ENCODE measurements around the gene GPR137B.

GRCh38 chr1:236165238-236165981, 23.1 kb downstream of the GPR137B start:
- TF ChIP-seq SUZ12 (IDR thresholded peaks at IDR 0.05; ENCODE audit: extremely low read depth, insufficient read depth, insufficient read length): no peak
- TF ChIP-seq YY1 (IDR thresholded peaks at IDR 0.05; ENCODE audit: insufficient read depth, insufficient read length): no peak
